GM19467 (cell line): ENCODE results near the gene TMEM225B.
"Not testable (repeated sequence)": the region's sequence is repeated elsewhere in the genome, so short reads cannot be mapped to it uniquely, and the experiment has no call there.

Experiments used
- ATAC-seq: cut with Tn5 transposase; IDR thresholded peaks from one replicate; pipeline ENCODE4 v1.9.1; 2021; ENCODE audit warnings: mild to moderate bottlenecking, moderate library complexity; ENCODE audit not compliant: unreplicated experiment

Gene TMEM225B

GRCh38 chr7:99597762-99598501 lies at the start of gene TMEM225B:
TSS of gene TMEM225B (plus strand) at chr7:99598267. CDS start at chr7:99604389, 6,122 bp downstream.
- no peak for ATAC-seq

- ATAC-seq: not testable (repeated sequence)
Measured at GRCh38 chr7:99549545-99549944, 48.5 kb upstream of the TMEM225B start.

- no peak for ATAC-seq
Measured at GRCh38 chr7:99551334-99551733, 46.7 kb upstream of the TMEM225B start.

DNA sequence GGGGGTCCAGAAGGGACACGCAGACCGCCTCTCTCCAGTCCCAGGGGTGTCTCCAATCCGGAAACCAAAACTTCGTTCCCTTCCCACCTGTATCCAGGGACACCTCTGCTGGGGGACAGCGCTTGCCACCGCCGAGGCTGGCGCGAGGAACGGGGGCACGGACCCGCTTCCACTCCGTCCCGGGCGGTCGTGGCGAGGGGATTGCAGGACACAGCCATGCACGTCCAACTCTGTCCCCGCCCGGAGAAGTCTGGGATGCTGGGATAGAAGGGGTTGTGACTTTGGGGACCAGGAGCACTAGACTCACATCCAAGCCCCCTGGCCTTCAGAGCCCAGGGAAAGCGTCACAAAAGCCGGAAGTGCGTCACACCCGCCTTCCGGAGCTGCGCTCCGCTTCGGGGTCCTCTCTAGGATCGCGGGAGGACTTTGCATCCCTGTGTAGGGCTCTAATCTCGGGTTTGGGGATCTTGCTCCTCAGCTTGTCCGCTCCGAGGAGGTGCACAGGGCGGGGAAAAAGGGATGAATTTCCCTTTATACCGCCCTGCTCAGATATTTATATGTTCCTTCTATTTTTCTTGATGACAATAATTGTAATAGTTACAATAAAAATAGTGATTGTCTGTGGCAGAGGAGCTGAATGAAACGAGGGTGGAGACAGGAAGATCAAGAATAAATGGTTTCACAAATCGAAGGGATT lies 46.2 kb upstream of the TMEM225B start, which contains the start of gene FAM200A:
FAM200A (minus strand) TSS at position 348 of the 697 bp plus-strand sequence. CDS start 3,707 bp downstream, outside the sequence.
- ATAC-seq: peak; percentile 92

DNA sequence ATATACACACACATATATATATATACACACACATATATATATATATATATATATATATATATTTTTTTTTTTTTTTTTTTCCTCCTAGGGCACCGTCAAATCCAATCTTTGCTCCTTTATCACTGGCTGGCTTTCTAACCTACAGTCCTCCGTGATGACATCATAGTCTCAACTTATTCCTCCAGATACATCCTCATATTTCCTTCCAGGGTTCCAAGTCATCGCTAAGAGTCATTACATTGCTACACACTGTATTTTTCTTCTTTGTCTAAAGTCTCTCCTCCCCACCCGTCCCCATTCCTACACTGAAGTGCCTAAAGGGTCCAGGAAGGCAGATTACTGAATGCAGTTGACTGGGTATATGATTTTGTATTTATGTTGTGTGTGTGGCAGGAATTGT lies 45.0 kb upstream of the TMEM225B start:
- no peak for ATAC-seq

DNA sequence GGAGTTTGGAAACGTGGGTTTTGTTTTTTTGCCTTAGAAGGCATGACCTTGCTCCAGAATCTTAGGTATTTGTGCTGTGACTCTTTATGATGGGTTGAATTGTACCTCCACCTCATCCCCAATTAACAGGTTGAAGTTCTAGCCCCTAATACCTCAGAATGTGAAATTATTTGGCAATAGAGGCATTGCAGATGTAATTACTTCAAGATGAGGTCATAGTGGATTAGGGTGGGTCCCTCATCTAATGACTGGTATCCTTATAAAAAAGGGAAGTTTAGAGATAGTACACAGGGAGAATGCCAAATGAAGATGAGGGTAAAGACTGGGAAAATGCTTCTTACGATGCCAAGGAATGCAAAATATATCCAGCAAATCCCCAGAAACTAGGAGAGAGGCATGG lies 43.1 kb upstream of the TMEM225B start:
- ATAC-seq: no peak

DNA sequence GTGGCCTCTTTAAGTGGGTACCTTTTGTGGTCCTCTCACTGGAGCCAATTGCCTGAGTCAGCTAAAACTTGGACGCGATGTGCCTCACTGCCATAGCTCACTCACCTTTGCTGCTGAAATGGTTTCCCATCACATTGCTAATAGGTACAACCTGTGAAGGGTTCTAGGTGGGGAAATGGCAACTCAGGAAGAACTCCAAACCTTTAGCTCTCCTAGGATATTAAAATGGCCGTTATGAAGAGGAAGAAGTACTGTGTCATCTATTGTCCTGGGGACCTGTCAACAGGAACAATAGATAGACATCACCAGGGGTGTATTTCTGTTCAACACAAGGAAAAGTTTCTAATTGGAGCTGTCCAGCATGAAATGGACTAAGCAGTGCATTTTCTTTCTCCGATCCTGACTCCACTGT lies 40.9 kb upstream of the TMEM225B start:
- ATAC-seq: no peak

DNA sequence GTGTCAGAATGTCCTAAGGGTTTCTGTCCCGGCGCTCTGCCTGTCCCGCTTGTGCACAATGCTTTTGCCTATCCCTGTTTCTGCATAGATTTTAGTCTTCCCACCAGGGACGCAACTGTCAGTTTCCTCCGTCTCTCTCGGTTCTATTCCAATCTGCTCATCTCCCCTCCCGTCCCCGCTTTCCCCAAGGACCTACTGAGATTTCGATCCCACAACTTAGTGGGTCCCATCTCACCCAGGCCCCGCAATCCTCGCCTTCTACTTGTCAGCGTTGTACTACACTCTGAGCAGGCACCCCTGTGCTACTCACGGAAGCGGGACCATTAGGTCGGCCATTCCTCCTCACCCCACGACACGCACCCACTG lies 40.1 kb upstream of the TMEM225B start:
- peak; percentile 36 for ATAC-seq

- peak; percentile 75 for ATAC-seq
Measured at GRCh38 chr7:99558306-99559174, 39.5 kb upstream of the TMEM225B start, which contains the start of gene ZNF655. TSS of gene ZNF655 (plus strand) at chr7:99558642. CDS start at chr7:99560560, 1,918 bp downstream.

GRCh38 chr7:99559175-99559915 lies 38.7 kb upstream of the TMEM225B start:
- ATAC-seq: no peak

- ATAC-seq: no peak
Measured at GRCh38 chr7:99560834-99561736, 37.0 kb upstream of the TMEM225B start.

DNA sequence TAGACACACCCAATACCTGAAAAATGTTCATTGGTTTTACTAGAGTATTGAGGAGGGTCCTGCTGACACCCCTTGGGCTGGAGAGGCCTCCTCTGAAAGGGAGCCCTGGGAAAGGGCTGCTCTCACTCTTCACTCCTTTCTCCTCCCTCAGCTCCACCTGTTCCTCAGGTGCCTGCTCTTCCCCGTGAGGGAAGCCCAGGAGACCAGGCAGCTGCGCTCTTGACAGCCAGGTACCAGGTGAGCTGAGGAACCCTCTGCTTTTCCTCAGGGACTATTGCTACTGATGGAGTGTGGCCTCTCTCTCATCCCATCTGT lies 36.4 kb upstream of the TMEM225B start:
- no peak for ATAC-seq

DNA sequence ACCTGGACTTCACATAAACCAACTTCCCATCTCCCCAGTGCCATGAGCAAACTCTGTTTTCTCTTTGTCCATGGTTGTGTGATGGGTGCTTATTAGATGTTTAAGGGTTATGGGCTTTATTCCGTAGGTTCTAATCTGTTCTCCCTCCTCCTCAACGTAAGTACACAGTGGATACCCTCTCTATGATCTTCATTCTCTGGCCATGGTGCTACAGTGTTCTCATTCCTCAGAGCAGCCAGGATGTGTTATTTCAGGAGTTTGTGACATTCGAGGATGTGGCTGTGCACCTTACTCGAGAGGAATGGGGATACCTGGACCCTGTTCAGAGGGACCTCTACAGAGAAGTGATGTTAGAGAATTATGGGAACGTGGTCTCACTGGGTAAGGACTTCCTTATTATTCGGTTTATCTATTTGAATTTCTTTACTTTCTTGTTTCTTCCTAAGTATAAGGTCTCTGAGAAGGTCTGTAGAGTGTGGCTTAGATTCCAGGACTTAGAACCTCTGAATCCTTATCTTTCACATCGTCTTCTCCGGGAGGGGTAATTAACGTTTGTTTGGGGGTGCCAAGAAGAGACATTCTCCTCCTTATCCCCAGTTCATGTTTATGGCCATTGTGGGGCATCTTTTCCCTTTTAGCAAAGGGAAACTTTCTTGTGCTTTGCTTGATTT lies 35.8 kb upstream of the TMEM225B start:
- no peak for ATAC-seq

DNA sequence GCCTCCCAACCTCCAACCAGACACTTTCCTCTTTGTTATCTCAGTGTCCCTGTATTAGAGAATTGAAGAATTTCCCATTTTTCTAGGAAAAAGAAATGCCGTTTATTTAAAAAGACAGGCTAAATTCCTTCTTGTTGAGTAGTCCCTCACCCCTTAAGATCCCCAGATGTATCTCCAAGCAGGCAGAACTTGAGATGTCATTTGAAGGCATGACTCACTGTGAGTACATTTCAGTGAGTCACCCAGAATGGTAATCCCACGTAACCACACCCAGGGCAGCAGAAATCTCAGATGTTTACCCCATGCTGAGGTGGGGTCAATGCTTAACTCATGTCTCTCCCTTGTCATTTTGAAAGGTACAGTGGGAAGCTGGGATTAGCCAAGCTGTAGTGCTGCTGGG lies 35.2 kb upstream of the TMEM225B start:
- ATAC-seq: no peak

DNA sequence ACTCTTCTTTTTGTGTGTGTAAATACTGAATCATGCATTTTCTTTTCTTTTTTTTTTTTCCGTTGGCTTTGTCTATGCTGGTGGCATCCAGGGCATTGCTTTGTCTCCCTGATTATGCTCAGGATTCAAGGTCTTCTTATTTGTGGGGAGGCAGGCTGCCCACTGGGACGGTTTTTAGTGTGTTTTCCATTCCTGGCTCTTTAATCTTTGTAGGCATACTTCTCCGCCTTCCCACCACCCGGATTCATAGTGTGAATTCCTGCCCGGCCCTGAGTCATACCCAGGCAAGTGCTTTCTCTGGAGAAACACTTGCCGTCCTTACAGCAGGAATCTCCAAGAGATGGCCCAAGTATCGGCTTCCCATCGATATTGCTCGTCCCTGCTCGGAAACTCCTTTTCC lies 34.4 kb upstream of the TMEM225B start:
- no peak for ATAC-seq

- not testable (repeated sequence) for ATAC-seq
Measured at GRCh38 chr7:99568770-99569169, 29.3 kb upstream of the TMEM225B start.

DNA sequence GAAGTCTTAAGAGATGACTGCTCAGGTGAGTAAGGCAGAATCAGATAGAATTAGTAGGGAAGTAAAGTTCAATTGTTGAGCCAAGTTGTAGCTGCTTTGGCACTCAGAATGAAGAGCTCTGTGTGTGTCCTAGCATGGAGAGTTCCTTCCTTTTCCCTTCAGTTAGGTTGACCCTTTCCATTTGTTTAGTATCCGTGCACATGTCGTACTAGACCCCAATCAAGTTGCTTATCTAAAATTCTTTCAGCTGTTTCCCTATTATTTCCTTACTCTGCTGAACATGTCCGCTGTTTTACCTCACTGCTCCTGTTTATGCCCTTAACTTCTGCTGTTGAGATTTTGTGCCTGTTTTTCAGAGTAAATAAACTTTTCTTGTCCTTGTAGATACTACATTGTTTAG lies 26.3 kb upstream of the TMEM225B start:
- ATAC-seq: no peak

- no peak for ATAC-seq
Measured at GRCh38 chr7:99573257-99573656, 24.8 kb upstream of the TMEM225B start.

GRCh38 chr7:99576251-99576650 lies 21.8 kb upstream of the TMEM225B start:
- no peak for ATAC-seq
